Measurements from ENCODE around the gene FCHO2.

Gene FCHO2

GRCh38 chr5:73139485-73139884, 183.6 kb downstream of the FCHO2 start:
- no peak for DNase-seq

Data from NK-92 treated with Interleukin-12 subunit alpha and Interleukin-12 subunit beta, amount 100 ng/mL, for 24 hours (cell line).